ENCODE results near the gene YIPF2. TPM values are rescaled to one million over a fixed set of nuclear protein-coding genes. Genes with fewer than 3 reads are reported as not detected.

Gene YIPF2
- total RNA-seq, 1 donor from 2014 or later: 42.7 TPM

- intact Hi-C loops (cut with DNase I): loop anchor here (10.0 kb wide), 1 partner anchor 51 kb away; the partner anchor contains the start of genes TIMM29 and YIPF2
- no peaks in the 10 kb centered on the region for H3K27me3 ChIP-seq
- H3K9me3 ChIP-seq: no peaks in the 10 kb centered on the region
- no peak overlapping the region for H3K27ac ChIP-seq
- H3K4me1 ChIP-seq: peaks cover 66% of the 10 kb centered on the region
- no peak for DNase-seq (ENCODE audit: extremely low spot score in 2 of 2)
- no peak for TF ChIP-seq POLR2AphosphoS5 (IDR thresholded peaks at IDR 0.05; ENCODE audit: insufficient read depth in 1 of 2, low read depth in 1 of 2)
- no peaks in the 10 kb centered on the region for H3K36me3 ChIP-seq
- no peak overlapping the region for H3K4me3 ChIP-seq
These were observed 54.4 kb downstream of the YIPF2 start for GRCh38 chr19:10874024-10874423.

- no peaks in the 10 kb centered on the region for H3K9me3 ChIP-seq
- H3K4me1 ChIP-seq: peaks cover 52% of the 10 kb centered on the region
- TF ChIP-seq CTCF (IDR thresholded peaks at IDR 0.05) (no peak), POLR2A (IDR thresholded peaks at IDR 0.05) (no peak), POLR2AphosphoS5 (IDR thresholded peaks at IDR 0.05; ENCODE audit: insufficient read depth in 1 of 2, low read depth in 1 of 2) (no peak)
- DNase-seq (ENCODE audit: extremely low spot score in 2 of 2): no peak
- no peaks in the 10 kb centered on the region for H3K27me3 ChIP-seq
- no peaks in the 10 kb centered on the region for H3K36me3 ChIP-seq
- peak overlapping the region; percentile 91 to 99 for H3K4me3 ChIP-seq
- intact Hi-C loops (cut with DNase I): loop anchor here (10.0 kb wide), 1 partner anchor 52 kb away; the partner anchor contains the start of genes TIMM29 and YIPF2
- peak overlapping the region; percentile 94 for H3K27ac ChIP-seq
These were observed 55.8 kb downstream of the YIPF2 start for GRCh38 chr19:10872546-10873107.

Other genes with a start within 250 kb of the YIPF2 start
- gene QTRT1, start 227.2 kb downstream of the YIPF2 start, total RNA-seq: 36.3 TPM
- gene DNM2, start 210.6 kb downstream of the YIPF2 start, total RNA-seq: 128 TPM
- 20.4 TPM for gene TMED1, start 92.4 kb downstream of the YIPF2 start, total RNA-seq
- 2.5 TPM for gene C19orf38, start 80.2 kb downstream of the YIPF2 start, total RNA-seq
- 28.2 TPM for gene CARM1, start 57.1 kb downstream of the YIPF2 start, total RNA-seq
- gene TIMM29, start 172 bp upstream of the YIPF2 start, total RNA-seq: 21.9 TPM
- 90.4 TPM for gene SMARCA4, start 32.4 kb upstream of the YIPF2 start, total RNA-seq
- gene LDLR, start 160.8 kb upstream of the YIPF2 start, total RNA-seq: 135 TPM
- gene SPC24, start 227.1 kb upstream of the YIPF2 start, total RNA-seq: 2.7 TPM